ENCODE measurements around the gene CFI.

DNA sequence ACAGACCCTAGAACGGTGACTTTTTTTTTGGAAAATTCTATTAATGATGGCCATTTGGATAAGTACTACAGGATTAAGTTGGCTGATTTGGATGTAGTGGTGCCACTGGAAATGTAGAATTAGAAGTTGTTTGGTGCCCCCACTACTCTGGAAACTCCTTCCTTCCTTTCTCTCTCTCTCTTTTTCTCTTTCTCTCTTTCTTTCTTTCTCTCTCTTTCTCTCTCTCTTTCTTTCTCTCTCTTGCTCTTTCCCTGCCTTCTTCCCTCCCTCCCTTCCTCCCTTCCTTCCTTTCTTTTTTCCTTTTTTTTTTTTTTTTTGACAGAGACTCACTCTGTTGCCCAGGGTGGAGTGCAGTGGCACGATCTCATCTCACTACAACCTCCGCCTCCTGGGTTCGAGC is 16.5 kb upstream of the CFI start:
- TF ChIP-seq, protein P1, sequence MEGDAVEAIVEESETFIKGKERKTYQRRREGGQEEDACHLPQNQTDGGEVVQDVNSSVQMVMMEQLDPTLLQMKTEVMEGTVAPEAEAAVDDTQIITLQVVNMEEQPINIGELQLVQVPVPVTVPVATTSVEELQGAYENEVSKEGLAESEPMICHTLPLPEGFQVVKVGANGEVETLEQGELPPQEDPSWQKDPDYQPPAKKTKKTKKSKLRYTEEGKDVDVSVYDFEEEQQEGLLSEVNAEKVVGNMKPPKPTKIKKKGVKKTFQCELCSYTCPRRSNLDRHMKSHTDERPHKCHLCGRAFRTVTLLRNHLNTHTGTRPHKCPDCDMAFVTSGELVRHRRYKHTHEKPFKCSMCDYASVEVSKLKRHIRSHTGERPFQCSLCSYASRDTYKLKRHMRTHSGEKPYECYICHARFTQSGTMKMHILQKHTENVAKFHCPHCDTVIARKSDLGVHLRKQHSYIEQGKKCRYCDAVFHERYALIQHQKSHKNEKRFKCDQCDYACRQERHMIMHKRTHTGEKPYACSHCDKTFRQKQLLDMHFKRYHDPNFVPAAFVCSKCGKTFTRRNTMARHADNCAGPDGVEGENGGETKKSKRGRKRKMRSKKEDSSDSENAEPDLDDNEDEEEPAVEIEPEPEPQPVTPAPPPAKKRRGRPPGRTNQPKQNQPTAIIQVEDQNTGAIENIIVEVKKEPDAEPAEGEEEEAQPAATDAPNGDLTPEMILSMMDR (IDR thresholded peaks at IDR 0.05; ENCODE audit: borderline replicate concordance, extremely low read depth, low read length, poor library complexity, severe bottlenecking), result no peak
- TF ChIP-seq EZH2 (IDR thresholded peaks at IDR 0.05; ENCODE audit: borderline replicate concordance, low read depth, low read length, severe bottlenecking), result no peak
